ENCODE results near the gene CAMK1D. TPM values are rescaled to one million over a fixed set of nuclear protein-coding genes. Genes with fewer than 3 reads are reported as not detected.

Gene CAMK1D
- total and polyA plus RNA-seq, 10 of the 15 experiments (the other 5 are each of a cell fraction or from before 2014, with no cell fraction given) = 2.1 to 35.5 (median 14.7) TPM

DNA sequence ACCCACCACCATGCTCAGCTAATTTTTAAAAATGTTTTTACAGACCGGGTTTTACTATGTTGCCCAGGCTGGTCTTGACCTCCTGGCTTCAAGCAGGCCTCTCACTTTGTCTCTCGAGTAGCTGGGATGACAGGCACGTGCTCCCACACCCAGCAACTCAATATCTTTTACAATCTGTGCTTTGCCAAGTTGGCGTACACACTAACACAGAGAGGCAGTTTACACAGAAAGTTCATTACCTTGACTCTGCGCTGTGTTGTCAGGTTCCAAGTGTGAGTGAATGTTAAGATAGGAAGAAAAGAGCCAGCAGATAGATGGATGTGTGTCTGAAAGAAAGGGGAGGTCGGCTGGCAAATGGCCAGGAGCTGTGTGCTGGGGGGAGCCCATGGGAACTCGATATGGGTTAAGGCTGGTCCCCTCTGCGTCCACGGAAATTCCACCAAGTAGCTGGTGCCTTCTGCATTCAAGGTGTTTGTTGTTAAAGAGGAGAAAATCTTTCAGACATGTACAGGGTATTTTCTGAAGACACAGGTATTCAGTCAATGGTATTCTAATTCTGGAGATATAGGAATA is 299.8 kb downstream of the CAMK1D start (continued):
- TF ChIP-seq ATF2 (IDR thresholded peaks at IDR 0.05; ENCODE audit: low read length) = no peak
- TF ChIP-seq HDAC2 (IDR thresholded peaks at IDR 0.05) = no peak
- no peak for TF ChIP-seq POLR2A (IDR thresholded peaks at IDR 0.05; ENCODE audit: low read depth, low read length)
- TF ChIP-seq SP1 (IDR thresholded peaks at IDR 0.05; ENCODE audit: low read depth, low read length) = no peak
- no peak for TF ChIP-seq SPI1 (IDR thresholded peaks at IDR 0.05; ENCODE audit: borderline replicate concordance, insufficient read depth, low read depth, low read length)
- no peak for TF ChIP-seq SREBF1 (IDR thresholded peaks at IDR 0.05; ENCODE audit: low read length)
- TF ChIP-seq, protein P1, sequence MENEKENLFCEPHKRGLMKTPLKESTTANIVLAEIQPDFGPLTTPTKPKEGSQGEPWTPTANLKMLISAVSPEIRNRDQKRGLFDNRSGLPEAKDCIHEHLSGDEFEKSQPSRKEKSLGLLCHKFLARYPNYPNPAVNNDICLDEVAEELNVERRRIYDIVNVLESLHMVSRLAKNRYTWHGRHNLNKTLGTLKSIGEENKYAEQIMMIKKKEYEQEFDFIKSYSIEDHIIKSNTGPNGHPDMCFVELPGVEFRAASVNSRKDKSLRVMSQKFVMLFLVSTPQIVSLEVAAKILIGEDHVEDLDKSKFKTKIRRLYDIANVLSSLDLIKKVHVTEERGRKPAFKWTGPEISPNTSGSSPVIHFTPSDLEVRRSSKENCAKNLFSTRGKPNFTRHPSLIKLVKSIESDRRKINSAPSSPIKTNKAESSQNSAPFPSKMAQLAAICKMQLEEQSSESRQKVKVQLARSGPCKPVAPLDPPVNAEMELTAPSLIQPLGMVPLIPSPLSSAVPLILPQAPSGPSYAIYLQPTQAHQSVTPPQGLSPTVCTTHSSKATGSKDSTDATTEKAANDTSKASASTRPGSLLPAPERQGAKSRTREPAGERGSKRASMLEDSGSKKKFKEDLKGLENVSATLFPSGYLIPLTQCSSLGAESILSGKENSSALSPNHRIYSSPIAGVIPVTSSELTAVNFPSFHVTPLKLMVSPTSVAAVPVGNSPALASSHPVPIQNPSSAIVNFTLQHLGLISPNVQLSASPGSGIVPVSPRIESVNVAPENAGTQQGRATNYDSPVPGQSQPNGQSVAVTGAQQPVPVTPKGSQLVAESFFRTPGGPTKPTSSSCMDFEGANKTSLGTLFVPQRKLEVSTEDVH (IDR thresholded peaks at IDR 0.05; ENCODE audit: low read depth, partially characterized antibody) = no peak

- 86% methylated on average over 8 of the region's 8 CpGs for WGBS (ENCODE audit: insufficient coverage, insufficient replicate concordance, low lambda C conversion rate, missing lambda C conversion rate)
- FAIRE-seq (no peak), DNase-seq (ENCODE audit: low read depth, low spot score) (no peak), ATAC-seq (no peak)
- no peaks in the 10 kb centered on the region for H3K36me3 ChIP-seq (ENCODE audit: control insufficient read depth in 2 of 2, insufficient read depth in 2 of 2, low read length in 1 of 2)
- no peak overlapping the region for H3K4me3 ChIP-seq
- RAD21 ChIA-PET (ENCODE audit: unreplicated experiment) = interaction anchor here (1.2 kb wide), 1 partner anchor 386 kb away, joined by 3 read pairs; no protein-coding TSS in a partner anchor
- H3K4me2 ChIP-seq (ENCODE audit: control insufficient read depth, insufficient read depth) = no peak overlapping the region
- no TSS peak for BruUV-seq (replicated peaks)
- intact Hi-C loops (cut with micrococcal nuclease; ENCODE audit: unreplicated experiment) (loop anchor here (10.0 kb wide), 1 partner anchor 165 kb away; no protein-coding TSS in a partner anchor), in situ Hi-C loops (cut with MboI) (no loop called here)
- CTCF ChIA-PET = no interaction called here
- H3K9ac ChIP-seq (ENCODE audit: control insufficient read depth, insufficient read depth, low read length) = no peak overlapping the region
- no peaks in the 10 kb centered on the region for H3K79me2 ChIP-seq (ENCODE audit: control insufficient read depth, insufficient read depth, low read length)
- no peak overlapping the region for H2AFZ ChIP-seq (ENCODE audit: control insufficient read depth, low read depth, low read length)
- H3K27me3 ChIP-seq (replicated peaks in 1 of 2; ENCODE audit: control insufficient read depth in 2 of 2, insufficient read depth in 2 of 2, low read length in 1 of 2) = no peaks in the 10 kb centered on the region
- no peak overlapping the region for H3K27ac ChIP-seq (ENCODE audit: control insufficient read depth, insufficient read depth)
- H3K9me3 ChIP-seq (replicated peaks; ENCODE audit: control insufficient read depth, insufficient read depth, low read length) = peaks cover 9% of the 10 kb centered on the region; the same call in 2 of the 3 replicates
- H3K4me1 ChIP-seq (ENCODE audit: control insufficient read depth, insufficient read depth, low read length) = no peaks in the 10 kb centered on the region
- no peaks in the 10 kb centered on the region for H4K20me1 ChIP-seq (ENCODE audit: control insufficient read depth, insufficient read depth)
- TF ChIP-seq RELB (IDR thresholded peaks at IDR 0.05; ENCODE audit: low read depth) = no peak
- no peak for TF ChIP-seq ZNF687 (IDR thresholded peaks at IDR 0.05)
- TF ChIP-seq WRNIP1 (IDR thresholded peaks at IDR 0.05; ENCODE audit: borderline replicate concordance, low read depth, low read length) = no peak
- TF ChIP-seq IRF5 (IDR thresholded peaks at IDR 0.05; ENCODE audit: borderline replicate concordance) = no peak
- SMC1A ChIA-PET (ENCODE audit: uncharacterized antibody, unreplicated experiment) = interaction anchor here (1.9 kb wide), 1 partner anchor 11 kb away, joined by 4 read pairs; no protein-coding TSS in a partner anchor
- POLR2A ChIA-PET = interaction anchor here (0.6 kb wide), 1 partner anchor 335 kb away, joined by 10 read pairs; no protein-coding TSS in a partner anchor
These were observed 300.8 kb downstream of the CAMK1D start for GRCh38 chr10:12650122-12650521.

Data from GM12878 (cell line).